ENCODE measurements around the gene LMO7.

LMO7 gene

DNA sequence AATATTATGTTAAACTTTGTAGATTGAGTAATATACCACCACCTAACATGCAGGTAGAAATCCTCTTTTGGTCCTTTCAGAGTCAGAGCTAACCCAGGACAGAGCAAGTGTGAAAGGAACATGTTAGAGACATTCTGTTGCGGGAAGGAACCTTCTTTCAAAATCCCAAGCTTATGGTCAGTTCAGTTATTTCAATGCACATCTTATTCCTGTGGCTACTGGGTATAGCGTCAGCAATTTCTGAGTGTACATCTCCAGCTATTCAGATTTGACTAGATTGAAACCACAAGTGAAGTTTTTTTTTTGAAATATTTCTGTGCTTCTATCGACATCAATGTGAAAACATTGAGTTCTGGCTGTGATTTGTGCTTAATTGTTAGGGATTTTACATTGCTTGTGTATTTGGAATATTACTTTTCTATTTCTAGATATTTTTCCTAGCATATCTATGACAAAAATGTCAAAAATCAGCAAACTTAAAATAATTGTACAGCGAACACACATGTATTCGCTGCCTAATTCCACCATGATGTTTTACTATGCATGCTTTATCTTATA, 165.3 kb downstream of the LMO7 start:
- no peak for DNase-seq (ENCODE audit: low read depth)

GRCh38 chr13:75802161-75802560, 166.0 kb downstream of the LMO7 start:
- no peak for DNase-seq (ENCODE audit: low read depth)

GRCh38 chr13:75803164-75803611, 167.1 kb downstream of the LMO7 start:
- DNase-seq (ENCODE audit: low read depth): no peak

- DNase-seq (ENCODE audit: low read depth): no peak
Observed at GRCh38 chr13:75804054-75804453, 167.9 kb downstream of the LMO7 start.

DNA sequence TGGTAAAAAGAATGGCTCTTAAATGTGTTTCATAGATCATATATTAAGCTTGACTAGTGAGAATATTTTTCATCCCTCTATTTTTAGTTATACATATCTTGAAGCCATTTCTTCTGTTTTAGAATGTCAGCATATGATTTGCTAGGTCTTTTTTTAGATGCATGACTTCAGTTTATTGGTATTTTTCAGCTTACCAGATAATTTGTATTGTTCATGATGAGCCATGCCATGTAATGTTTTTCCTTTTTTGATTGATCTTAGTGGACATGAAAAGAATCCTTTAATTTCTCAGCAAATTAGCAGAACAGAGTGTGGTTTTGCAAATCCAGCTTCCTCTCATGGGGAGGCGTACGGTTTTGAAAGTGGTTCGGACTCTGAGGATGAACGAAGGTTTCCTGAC, 168.5 kb downstream of the LMO7 start:
- no peak for DNase-seq (ENCODE audit: low read depth)

DNA sequence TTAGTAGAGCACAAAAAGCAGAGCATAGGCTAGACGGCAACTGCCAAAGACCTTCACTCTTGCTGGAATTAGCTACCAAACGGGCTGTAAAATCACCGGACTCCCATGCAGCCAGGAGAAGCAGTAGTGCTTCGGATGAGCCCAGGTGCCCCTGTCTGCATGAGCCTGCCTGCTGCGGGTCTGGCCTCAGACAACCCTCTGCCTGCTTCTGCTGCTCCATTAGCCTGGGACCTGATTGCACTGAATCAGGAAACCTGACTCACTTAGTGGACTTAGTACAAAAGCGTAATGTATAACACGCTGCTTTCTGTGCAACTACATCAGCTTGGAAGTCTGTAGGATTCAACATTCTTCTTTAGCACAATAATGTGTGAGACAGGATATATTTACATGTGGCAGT, 170.0 kb downstream of the LMO7 start:
- DNase-seq (ENCODE audit: low read depth): no peak

DNA sequence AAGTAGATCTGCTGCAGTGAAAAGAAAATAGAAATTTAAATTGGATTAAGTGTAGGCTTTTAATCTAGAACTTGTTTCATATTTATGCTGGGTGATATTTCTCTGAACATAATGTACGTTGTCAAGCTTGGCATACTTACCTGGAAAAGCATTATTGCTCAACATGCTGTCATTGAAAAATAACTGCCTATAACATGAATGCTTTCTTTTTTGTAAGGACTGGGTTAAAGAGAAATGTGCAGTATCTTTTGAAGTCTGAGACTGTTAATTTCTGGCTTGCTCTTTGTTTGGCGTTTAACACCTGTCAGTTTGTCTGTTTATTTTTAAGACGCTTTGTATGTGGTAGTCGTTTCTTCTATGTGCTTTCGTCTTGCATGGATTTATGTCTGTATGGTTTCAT, 175.2 kb downstream of the LMO7 start:
- DNase-seq (ENCODE audit: low read depth): no peak

DNA sequence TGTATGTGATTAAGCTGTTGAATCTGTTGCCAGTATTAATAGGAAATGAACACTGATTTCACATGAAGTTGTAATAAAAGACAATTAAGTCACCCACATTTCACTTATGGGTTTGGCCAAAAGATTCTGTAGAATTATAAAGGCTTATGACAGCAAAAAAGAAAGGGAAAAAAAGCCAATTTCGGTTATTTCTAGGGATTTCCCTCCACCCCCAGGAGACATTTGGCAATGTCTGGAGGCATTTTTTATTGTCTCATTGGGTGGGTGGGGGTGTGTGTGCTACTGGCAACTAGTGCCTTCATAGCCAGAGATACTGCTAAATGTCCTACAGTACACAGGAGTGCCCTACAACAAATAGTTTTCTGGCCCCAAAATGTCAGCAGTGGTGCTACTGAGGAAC, 175.7 kb downstream of the LMO7 start:
- DNase-seq (ENCODE audit: low read depth): no peak

- DNase-seq (ENCODE audit: low read depth): no peak
Observed at GRCh38 chr13:75812751-75813181, 176.6 kb downstream of the LMO7 start.

DNA sequence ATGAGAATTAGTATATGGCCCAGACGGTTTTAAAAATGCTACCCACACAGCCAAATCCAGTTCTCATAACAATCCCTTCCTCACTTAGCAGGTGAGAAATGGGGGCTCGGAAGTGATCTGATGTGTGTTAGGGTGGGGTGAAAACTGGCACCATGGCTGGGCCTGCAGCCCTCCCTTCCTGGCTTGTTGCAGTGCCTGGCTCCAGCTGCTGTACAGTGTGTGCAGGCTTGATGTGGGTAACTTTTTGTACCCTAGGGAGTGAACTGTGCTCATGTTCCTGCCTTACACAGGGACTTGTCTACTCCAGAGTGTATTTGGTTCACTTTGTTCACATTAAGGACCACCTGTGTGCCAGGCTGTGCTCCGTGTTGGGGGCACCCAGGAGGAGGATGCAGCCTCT, 177.2 kb downstream of the LMO7 start:
- DNase-seq (ENCODE audit: low read depth): no peak

DNA sequence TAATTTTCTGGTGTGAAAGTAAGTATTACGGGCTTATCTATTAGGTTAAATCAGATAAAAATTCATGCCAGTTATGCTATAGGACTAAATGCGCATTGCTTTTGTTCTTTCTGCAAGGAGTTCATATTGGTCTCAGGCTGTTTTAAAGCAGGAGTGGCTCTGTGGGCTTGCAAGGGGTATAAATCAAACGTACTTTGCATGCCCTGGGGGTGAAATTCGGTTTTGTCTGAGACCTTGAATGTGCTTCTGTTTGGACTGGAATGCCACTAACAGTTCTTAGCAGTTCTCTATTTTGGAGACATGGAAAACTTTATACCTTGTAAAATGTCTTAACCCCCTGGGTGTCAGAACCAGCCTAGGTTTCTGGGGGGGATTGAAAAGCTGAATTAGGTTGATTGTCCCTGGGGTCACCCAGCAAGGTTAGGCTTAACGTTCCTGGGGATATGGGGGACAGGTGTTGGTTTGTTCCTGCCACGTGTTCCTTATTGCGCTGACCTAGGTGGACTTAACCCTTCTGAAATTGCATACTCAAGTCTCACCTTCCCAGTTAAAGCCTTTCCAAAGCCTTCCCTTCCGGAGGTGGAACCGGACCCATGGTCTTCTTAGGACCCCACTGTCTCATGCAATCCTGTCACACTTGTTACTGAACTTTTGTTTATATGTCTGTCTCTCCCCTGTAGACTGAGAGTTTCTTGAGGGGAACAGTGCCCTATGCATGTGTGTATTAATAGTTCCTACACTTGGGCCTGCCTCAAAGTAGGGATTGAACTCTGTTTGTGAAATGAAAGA, 182.2 kb downstream of the LMO7 start:
- no peak for DNase-seq (ENCODE audit: low read depth)

GRCh38 chr13:75818968-75819225, 182.8 kb downstream of the LMO7 start:
- no peak for DNase-seq (ENCODE audit: low read depth)

DNA sequence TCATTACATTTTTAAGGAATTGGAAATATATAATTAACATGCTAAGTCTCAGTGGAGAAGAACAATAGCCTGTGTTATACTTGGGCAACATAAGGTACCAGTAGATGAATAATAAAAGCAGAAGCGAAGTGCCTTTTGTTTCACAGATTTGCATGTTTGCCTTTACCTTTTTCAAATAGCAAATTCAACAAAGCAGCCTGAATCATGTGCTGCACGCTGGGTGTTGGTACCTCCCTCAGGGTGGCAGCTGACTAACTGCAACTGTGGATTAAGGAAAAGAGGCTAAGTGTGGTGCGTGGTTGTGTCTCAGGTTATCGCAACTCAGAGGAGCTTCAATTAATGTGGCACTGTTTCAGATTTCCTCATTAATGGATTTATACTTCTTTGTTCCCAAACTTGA, 189.0 kb downstream of the LMO7 start:
- no peak for DNase-seq (ENCODE audit: low read depth)

DNA sequence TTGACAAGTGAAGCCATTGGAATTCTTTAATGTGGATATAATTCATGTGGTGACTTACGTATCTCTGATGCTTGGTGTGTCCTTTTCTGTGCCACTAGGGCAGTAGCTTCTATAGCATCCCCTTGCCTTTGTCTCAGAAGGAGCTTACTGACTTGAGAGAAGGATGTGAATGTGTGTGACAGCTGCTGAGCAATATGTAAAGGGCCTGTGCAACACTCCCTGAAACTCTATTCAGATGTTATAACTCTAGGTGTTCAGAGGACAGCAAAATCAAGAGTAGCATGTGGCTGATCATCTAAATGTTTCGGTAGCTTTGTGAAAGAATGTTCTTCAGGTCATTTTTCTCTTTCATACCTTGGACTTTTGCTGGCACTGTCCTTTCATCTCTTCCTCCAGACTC, 189.5 kb downstream of the LMO7 start:
- no peak for DNase-seq (ENCODE audit: low read depth)

- no peak for DNase-seq (ENCODE audit: low read depth)
Observed at GRCh38 chr13:75826391-75826790, 190.3 kb downstream of the LMO7 start.

GRCh38 chr13:75829830-75830229, 193.7 kb downstream of the LMO7 start:
- DNase-seq (ENCODE audit: low read depth): no peak

DNA sequence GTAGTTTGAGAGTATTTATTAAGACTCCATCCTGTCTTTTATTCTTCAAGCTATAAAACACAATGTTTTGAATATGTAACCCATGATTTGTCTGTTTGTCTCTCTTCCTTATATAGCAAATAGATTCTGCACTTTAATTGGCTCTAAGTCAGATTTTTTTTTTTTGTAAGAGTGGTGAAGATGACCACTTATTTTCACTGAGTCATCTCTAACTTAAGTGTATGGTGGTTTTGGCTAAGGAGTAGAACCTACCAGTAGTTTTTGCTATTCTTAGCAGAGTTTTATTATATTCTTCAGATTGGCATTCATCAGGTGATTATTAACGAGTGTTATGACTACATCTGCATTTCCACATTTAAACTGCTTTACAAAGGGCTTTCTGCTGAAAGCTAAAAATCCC, 194.7 kb downstream of the LMO7 start:
- DNase-seq (ENCODE audit: low read depth): peak; percentile 15

- DNase-seq (ENCODE audit: low read depth): no peak
Observed at GRCh38 chr13:75831389-75831788, 195.3 kb downstream of the LMO7 start.

DNA sequence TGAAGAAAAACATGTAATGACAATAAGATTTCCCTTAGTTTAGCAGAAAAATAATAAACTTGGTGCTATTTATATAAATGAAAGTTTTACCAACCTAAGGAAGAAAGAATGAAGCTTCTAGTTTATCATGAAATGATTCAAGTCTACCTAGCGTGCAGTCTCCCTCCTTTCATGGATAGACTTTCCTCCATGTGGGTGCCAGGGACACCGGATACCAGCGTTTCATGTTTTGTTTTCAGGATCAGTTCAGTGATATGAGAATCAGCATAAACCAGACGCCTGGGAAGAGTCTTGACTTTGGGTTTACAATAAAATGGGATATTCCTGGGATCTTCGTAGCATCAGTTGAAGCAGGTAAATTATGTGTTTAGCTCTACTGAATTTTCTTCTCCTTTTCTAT, 196.7 kb downstream of the LMO7 start:
- DNase-seq (ENCODE audit: low read depth): no peak

DNA sequence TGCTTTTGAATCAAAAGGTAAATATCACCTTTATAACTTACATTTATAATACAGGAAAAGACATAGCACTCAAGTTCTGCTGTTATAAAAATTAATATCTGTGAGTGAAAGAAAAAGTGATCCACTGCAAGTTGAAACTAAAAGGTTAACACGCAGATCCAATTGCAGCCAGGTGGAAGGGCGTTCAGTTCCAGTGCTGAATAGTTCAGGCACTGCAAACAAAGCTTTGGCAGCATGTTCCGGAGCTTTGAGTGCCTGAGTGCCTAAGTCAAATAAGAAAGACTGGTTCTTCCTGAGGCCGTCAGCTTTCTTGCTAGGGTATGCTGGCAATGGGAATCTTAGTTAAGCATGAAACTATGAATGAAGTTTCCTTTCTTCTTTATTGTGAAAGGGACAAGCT, 200.3 kb downstream of the LMO7 start:
- no peak for DNase-seq (ENCODE audit: low read depth)

GRCh38 chr13:75838366-75839005, 202.4 kb downstream of the LMO7 start:
- DNase-seq (ENCODE audit: low read depth): no peak

- DNase-seq (ENCODE audit: low read depth): no peak
Observed at GRCh38 chr13:75839406-75839805, 203.3 kb downstream of the LMO7 start.

DNA sequence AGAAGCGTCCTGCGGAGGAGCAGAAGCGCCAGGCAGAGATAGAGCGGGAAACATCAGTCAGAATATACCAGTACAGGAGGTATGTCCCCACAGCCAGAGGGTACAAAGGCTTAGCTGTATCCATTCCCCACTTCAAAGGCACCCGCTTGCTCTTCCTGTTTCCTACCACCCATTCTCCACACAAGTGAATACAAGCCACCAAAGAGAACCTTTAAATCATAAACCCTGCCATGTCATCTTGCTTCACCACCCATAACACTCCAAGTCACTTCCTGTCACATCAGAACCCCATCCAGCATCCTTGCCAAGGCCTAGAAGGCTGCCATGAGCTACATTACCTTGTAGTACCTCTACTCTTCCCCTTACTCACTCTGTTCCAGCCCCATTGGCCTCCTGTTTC, 205.8 kb downstream of the LMO7 start:
- no peak for DNase-seq (ENCODE audit: low read depth)

DNA sequence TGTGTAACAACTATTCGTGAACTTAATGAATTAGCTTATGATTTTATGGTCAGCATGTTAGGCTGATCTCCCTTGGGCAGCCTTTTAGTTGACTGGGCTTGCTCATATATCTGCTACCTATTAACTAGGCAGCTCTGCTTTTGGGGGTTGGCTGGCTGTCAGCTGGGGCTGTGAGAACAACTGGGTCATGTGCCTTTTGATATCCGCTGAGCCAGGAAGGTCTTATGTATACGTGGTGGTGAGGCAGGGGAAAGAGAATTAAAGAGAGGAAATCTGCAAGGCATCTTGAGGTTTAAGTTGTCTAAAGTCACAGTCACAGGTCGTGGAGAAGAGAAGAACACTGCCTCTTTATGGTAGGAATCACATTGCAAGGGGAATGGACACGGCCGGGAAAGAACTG, 206.9 kb downstream of the LMO7 start:
- no peak for DNase-seq (ENCODE audit: low read depth)
